H1 (cell line): ENCODE data around the gene ARMH1. TPM values are rescaled to one million over a fixed set of nuclear protein-coding genes. Genes with fewer than 3 reads are reported as not detected.

ENCODE experiments used
- BCL11A ChIP-seq, 2 experiments: IDR thresholded peaks; one replicate each; pipeline ENCODE4 v1.6.1; 2011; ENCODE audit warnings: low read depth in 2 of 2, low read length in 2 of 2, mild to moderate bottlenecking in 2 of 2
- BRCA1 ChIP-seq: IDR thresholded peaks from 2 replicates; pipeline ENCODE4 v1.6.1; 2012; ENCODE audit warnings: low read depth, low read length, improper control_type of control experiment
- CBX8 ChIP-seq: fragments of 300-800, 300-1000 bp; sonication (generic); IDR thresholded peaks from 2 replicates; pipeline ENCODE4 v1.7.1; 2016; ENCODE audit warnings: low read depth, low read length, borderline replicate concordance
- EP300 ChIP-seq, 2 experiments: IDR thresholded peaks; 1 replicate in 1 of 2; 2 replicates in 1 of 2; pipeline ENCODE4 v1.6.1; 2011 to 2012; ENCODE audit warnings: low read depth in 2 of 2, low read length in 2 of 2, mild to moderate bottlenecking in 2 of 2, borderline replicate concordance in 1 of 2, inconsistent platforms in 1 of 2, moderate library complexity in 1 of 2
- GTF2F1 ChIP-seq: IDR thresholded peaks from 2 replicates; pipeline ENCODE4 v1.6.1; 2012; ENCODE audit warnings: low read depth, low read length, improper control_type of control experiment, borderline replicate concordance
- HDAC2 ChIP-seq, 2 experiments: fragments of 300-600 bp in 1 of 2; sonication (generic) in 1 of 2; IDR thresholded peaks; 2 replicates each; pipeline ENCODE4 v1.6.1; 2011 to 2012; ENCODE audit warnings: low read depth in 2 of 2, low read length in 2 of 2, mild to moderate bottlenecking in 2 of 2, moderate library complexity in 2 of 2, borderline replicate concordance in 1 of 2, inconsistent platforms in 1 of 2
- HDAC6 ChIP-seq: IDR thresholded peaks from one replicate; pipeline ENCODE4 v1.7.1; 2012; ENCODE audit warnings: low read depth, mild to moderate bottlenecking, inconsistent platforms, low read length, moderate library complexity
- JUND ChIP-seq: IDR thresholded peaks from 2 replicates; pipeline ENCODE4 v1.6.1; 2011; ENCODE audit warnings: mild to moderate bottlenecking, improper control_type of control experiment, low read length
- KDM1A ChIP-seq: fragments of 200-600, 300-600 bp; sonication (generic); IDR thresholded peaks from 2 replicates; pipeline ENCODE4 v1.7.1; 2016; ENCODE audit warnings: mild to moderate bottlenecking, low read length, borderline replicate concordance
- MAFK ChIP-seq: IDR thresholded peaks from 2 replicates; pipeline ENCODE4 v1.6.1; 2012; ENCODE audit warnings: low read depth, mild to moderate bottlenecking, improper control_type of control experiment, low read length
- POU5F1 ChIP-seq: IDR thresholded peaks from 2 replicates; pipeline ENCODE4 v1.6.1; 2011; ENCODE audit warnings: low read depth, mild to moderate bottlenecking, low read length, moderate library complexity
- RFX5 ChIP-seq: IDR thresholded peaks from 2 replicates; pipeline ENCODE4 v1.6.1; 2011; ENCODE audit warnings: low read depth, low read length, improper control_type of control experiment, borderline replicate concordance
- RNF2 ChIP-seq: fragments of 200-900, 300-1000 bp; sonication (generic); IDR thresholded peaks from 2 replicates; pipeline ENCODE4 v1.7.1; 2016; ENCODE audit warnings: borderline replicate concordance, low read depth, mild to moderate bottlenecking, antibody characterized with exemption, low read length; ENCODE audit not compliant: poor library complexity, severe bottlenecking; ENCODE audit errors: missing control alignments
- SIRT6 ChIP-seq: IDR thresholded peaks from one replicate; pipeline ENCODE4 v1.7.1; 2012; ENCODE audit warnings: low read length, inconsistent platforms
- SP2 ChIP-seq: IDR thresholded peaks from 2 replicates; pipeline ENCODE4 v1.6.1; 2012; ENCODE audit warnings: mild to moderate bottlenecking, low read length, inconsistent platforms
- SP4 ChIP-seq: IDR thresholded peaks from 2 replicates; pipeline ENCODE4 v1.6.1; 2012; ENCODE audit warnings: low read length, inconsistent platforms
- TAF1 ChIP-seq: IDR thresholded peaks from 2 replicates; pipeline ENCODE4 v1.6.1; 2011; ENCODE audit warnings: mild to moderate bottlenecking, low read depth, low read length
- TAF7 ChIP-seq: optimal IDR thresholded peaks from 2 replicates; pipeline ENCODE3; 2011; ENCODE audit warnings: low read depth, mild to moderate bottlenecking, inconsistent platforms, low read length, moderate library complexity, borderline replicate concordance
- TEAD4 ChIP-seq: IDR thresholded peaks from 2 replicates; pipeline ENCODE4 v1.6.1; 2012; ENCODE audit warnings: low read depth, low read length, inconsistent platforms, mixed read lengths
- ZNF274 ChIP-seq: IDR thresholded peaks from 2 replicates; pipeline ENCODE4 v1.7.0; 2012; ENCODE audit warnings: low read length, borderline replicate concordance; ENCODE audit errors: extremely low read depth
- polyA plus RNA-seq, 7 experiments: library from polyadenylated mRNA; depleted of rRNA in 3 of 7; stranded (reverse) in 5 of 7; unstranded in 2 of 7; fragments of >200 nt in 5 of 7; fragments of 200-250 nt in 2 of 7; gene quantifications; 1 replicate in 5 of 7; 2 replicates in 1 of 7; 4 replicates in 1 of 7; pipeline versions ENCODE4 v1.2.1 to v1.2.3, GENCODE V29; 2011 to 2013; ENCODE audit warnings: missing spikeins in 2 of 7, mixed read lengths in 2 of 7
- total RNA-seq: library from RNA; stranded (reverse); fragmentation: NEBNext Ultra II Directional; extraction: Animal tissue kit (Norgen Biotek cat#: 25700); gene quantifications from 2 replicates; pipeline ENCODE4 v1.2.1, GENCODE V29; 2021
- TF ChIP-seq, protein P1 (sequence below), 3 experiments: IDR thresholded peaks; 1 replicate in 2 of 3; 2 replicates in 1 of 3; pipeline versions ENCODE4 v1.5.1 to v1.6.1; 2011; ENCODE audit warnings: low read length in 3 of 3, mild to moderate bottlenecking in 3 of 3, inconsistent platforms in 2 of 3, low read depth in 1 of 3, moderate library complexity in 1 of 3; ENCODE audit not compliant: insufficient read depth in 1 of 3; ENCODE audit errors: control extremely low read depth in 1 of 3

ARMH1 gene
- total and polyA plus RNA-seq, 2 of the 8 experiments (the other 6 are each of a cell fraction or from before 2014, with no cell fraction given) = 0.82 to 0.85 TPM

DNA sequence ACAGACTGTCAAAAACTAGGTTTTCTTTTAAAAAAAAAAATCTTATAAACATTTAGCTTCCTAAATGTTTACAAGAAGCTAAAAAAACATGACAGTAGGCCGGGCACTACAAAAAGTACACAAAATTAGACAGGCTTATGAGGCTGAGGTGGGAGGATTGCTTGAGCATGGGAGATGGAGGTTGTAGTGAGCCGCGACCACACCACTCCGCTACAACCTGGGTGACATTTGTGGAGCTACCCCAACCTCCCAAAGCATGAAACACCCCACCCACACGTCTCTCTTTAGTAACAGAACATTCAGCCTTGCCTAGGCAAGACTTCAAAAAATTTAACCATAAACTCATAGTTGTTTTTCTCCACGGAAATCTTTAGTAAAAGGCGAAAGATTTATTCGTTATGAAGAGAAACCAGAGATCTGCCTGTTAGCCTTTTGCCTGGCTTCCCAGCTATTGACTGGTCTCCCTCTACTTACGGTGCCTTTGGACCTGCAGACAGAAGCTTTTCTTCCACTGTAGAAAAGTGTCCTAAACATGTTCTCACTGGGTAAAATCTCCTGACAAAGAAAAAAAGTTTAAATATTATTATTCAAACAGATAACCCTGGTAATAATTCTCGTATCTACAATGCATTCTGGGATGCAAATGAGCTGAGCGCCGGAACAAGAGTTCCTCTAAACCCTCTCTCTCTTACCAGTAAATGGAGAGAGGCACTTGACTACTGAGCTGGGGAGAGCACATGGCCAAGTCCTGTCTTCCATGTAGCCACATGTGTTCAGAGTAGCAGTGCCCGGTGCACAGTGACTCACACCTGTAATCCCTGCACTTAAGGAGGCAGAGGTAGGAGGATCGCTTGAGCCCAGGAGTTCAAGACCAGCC is 47.2 kb downstream of the ARMH1 start (continued):
- TF ChIP-seq EP300 (IDR thresholded peaks at IDR 0.05; ENCODE audit: borderline replicate concordance in 1 of 2, low read depth in 2 of 2, low read length in 2 of 2) (no peak), HDAC6 (peak; percentile 32), KDM1A (no peak), RFX5 (no peak), CBX8 (no peak), SP2 (no peak), JUND (0 out of 2 replicates have a peak, but pooled peaks have one; percentile 66), BRCA1 (no peak), HDAC2 (IDR thresholded peaks at IDR 0.05; ENCODE audit: borderline replicate concordance in 1 of 2, low read depth in 2 of 2, low read length in 2 of 2) (no peak), TEAD4 (0 out of 2 replicates have a peak, but pooled peaks have one; percentile 1), SP4 (peak; percentile 85; the same call in 1 of the 2 replicates), MAFK (no peak), ZNF274 (no peak), TAF7 (peak; percentile 100), BCL11A (IDR thresholded peaks at IDR 0.05; ENCODE audit: low read depth in 2 of 2, low read length in 2 of 2) (no peak), POU5F1 (no peak; the same call in 1 of the 2 replicates), TAF1 (peak; percentile 13; the same call in 1 of the 2 replicates), RNF2 (no peak), GTF2F1 (peak; percentile 99), SIRT6 (no peak)
- TF ChIP-seq, protein P1, sequence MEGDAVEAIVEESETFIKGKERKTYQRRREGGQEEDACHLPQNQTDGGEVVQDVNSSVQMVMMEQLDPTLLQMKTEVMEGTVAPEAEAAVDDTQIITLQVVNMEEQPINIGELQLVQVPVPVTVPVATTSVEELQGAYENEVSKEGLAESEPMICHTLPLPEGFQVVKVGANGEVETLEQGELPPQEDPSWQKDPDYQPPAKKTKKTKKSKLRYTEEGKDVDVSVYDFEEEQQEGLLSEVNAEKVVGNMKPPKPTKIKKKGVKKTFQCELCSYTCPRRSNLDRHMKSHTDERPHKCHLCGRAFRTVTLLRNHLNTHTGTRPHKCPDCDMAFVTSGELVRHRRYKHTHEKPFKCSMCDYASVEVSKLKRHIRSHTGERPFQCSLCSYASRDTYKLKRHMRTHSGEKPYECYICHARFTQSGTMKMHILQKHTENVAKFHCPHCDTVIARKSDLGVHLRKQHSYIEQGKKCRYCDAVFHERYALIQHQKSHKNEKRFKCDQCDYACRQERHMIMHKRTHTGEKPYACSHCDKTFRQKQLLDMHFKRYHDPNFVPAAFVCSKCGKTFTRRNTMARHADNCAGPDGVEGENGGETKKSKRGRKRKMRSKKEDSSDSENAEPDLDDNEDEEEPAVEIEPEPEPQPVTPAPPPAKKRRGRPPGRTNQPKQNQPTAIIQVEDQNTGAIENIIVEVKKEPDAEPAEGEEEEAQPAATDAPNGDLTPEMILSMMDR (IDR thresholded peaks at IDR 0.05; ENCODE audit: control extremely low read depth in 1 of 3, insufficient read depth in 1 of 3, low read depth in 1 of 3, low read length in 3 of 3) = no peak
